SU-DHL-6 (cell line): Measurements from ENCODE around the gene DRC7.

Experiments used
- H2AFZ ChIP-seq: fragments of 200-600 bp; sonication (generic); 2 replicates; pipeline ENCODE4 v1.6.1; 2014; ENCODE audit warnings: low read depth, mild to moderate bottlenecking, moderate library complexity, mixed read lengths, antibody characterized with exemption, low read length; ENCODE audit not compliant: severe bottlenecking
- H3F3A ChIP-seq: fragments of 200-600 bp; shearing (Covaris generic); 2 replicates; pipeline ENCODE4 v1.6.0; 2016; ENCODE audit warnings: antibody characterized with exemption, mild to moderate bottlenecking; ENCODE audit not compliant: insufficient read depth
- H3K27ac ChIP-seq: fragments of 200-600 bp; sonication (generic); 2 replicates; pipeline ENCODE4 v1.5.1; 2016; ENCODE audit warnings: low read depth, mild to moderate bottlenecking, low read length, moderate library complexity, mixed read lengths
- H3K27me3 ChIP-seq: fragments of 200-600 bp; sonication (generic), shearing (Covaris generic); 2 replicates; pipeline ENCODE4 v1.6.0; 2014; ENCODE audit warnings: mild to moderate bottlenecking, low read length
- H3K36me3 ChIP-seq: fragments of 200-600 bp; sonication (generic); 2 replicates; pipeline ENCODE4 v1.6.1; 2014; ENCODE audit warnings: mild to moderate bottlenecking, low read length, mixed read lengths
- H3K4me2 ChIP-seq: fragments of 300-600, 200-600 bp; shearing (Covaris generic), sonication (generic); 2 replicates; pipeline ENCODE4 v1.6.0; 2014; ENCODE audit warnings: low read length, low read depth, mild to moderate bottlenecking; ENCODE audit not compliant: poor library complexity, severe bottlenecking
- H3K4me3 ChIP-seq: fragments of 200-600 bp; sonication (generic); 2 replicates; pipeline ENCODE4 v1.5.1; 2014; ENCODE audit warnings: antibody characterized with exemption, low read length, mild to moderate bottlenecking, mixed read lengths; ENCODE audit not compliant: insufficient read depth, poor library complexity, severe bottlenecking
- H3K79me2 ChIP-seq: fragments of 200-600 bp; sonication (generic); 2 replicates; pipeline ENCODE4 v1.6.1; 2014; ENCODE audit warnings: mild to moderate bottlenecking, low read length, moderate library complexity; ENCODE audit not compliant: insufficient read depth
- H3K9ac ChIP-seq: fragments of 200-600 bp; sonication (generic); 2 replicates; pipeline ENCODE4 v1.7.0; 2014; ENCODE audit warnings: mild to moderate bottlenecking, low read length
- H3K9me2 ChIP-seq: fragments of 200-600 bp; sonication (generic); replicated peaks from 2 replicates; pipeline ENCODE4 v1.6.1; 2014; ENCODE audit warnings: low read length; ENCODE audit not compliant: insufficient read depth
- H3K9me3 ChIP-seq: fragments of 200-600 bp; sonication (generic); 2 replicates; pipeline ENCODE4 v1.6.1; 2014; ENCODE audit warnings: low read length, mixed read lengths; ENCODE audit not compliant: insufficient read depth
- H4K20me1 ChIP-seq: fragments of 200-600 bp; sonication (generic); 2 replicates; pipeline ENCODE4 v1.6.1; 2014; ENCODE audit warnings: low read depth, mild to moderate bottlenecking, antibody characterized with exemption, low read length, moderate library complexity, mixed read lengths
- CTCF ChIP-seq: fragments of 200-600 bp; sonication (generic); IDR thresholded peaks from one replicate; pipeline ENCODE4 v1.5.1; 2017; ENCODE audit warnings: antibody characterized with exemption, mild to moderate bottlenecking, low read length, moderate library complexity; ENCODE audit not compliant: insufficient read depth, poor library complexity, severe bottlenecking
- EZH2phosphoT487 ChIP-seq: fragments of 200-600 bp; sonication (generic), shearing (Covaris generic); conservative IDR thresholded peaks from 2 replicates; pipeline ENCODE4 v1.6.1; 2018; ENCODE audit warnings: mild to moderate bottlenecking, antibody characterized with exemption, low read length, moderate library complexity, mixed read lengths

The DRC7 gene

GRCh38 chr16:57754354-57755060 is 59.9 kb downstream of the DRC7 start:
- Histone ChIP-seq H3K4me2 (no peak overlapping the region), H3K79me2 (no peaks in the 10 kb centered on the region), H3K27ac (no peak overlapping the region), H3K36me3 (no peaks in the 10 kb centered on the region), H4K20me1 (no peaks in the 10 kb centered on the region), H3K9ac (no peak overlapping the region), H3K9me3 (no peaks in the 10 kb centered on the region), H3F3A (no peaks in the 10 kb centered on the region), H3K9me2 (no peaks in the 10 kb centered on the region), H3K4me3 (no peak overlapping the region), H3K27me3 (no peaks in the 10 kb centered on the region), H2AFZ (no peak overlapping the region)
- no peak for TF ChIP-seq CTCF
- no peak for TF ChIP-seq EZH2phosphoT487

GRCh38 chr16:57755061-57755684 is 60.6 kb downstream of the DRC7 start:
- Histone ChIP-seq H3K79me2 (no peaks in the 10 kb centered on the region), H3K9ac (no peak overlapping the region), H3K4me2 (no peak overlapping the region), H3F3A (no peaks in the 10 kb centered on the region), H3K36me3 (no peaks in the 10 kb centered on the region), H4K20me1 (no peaks in the 10 kb centered on the region), H3K4me3 (no peak overlapping the region), H3K9me2 (no peaks in the 10 kb centered on the region), H3K9me3 (no peaks in the 10 kb centered on the region), H3K27ac (no peak overlapping the region), H2AFZ (no peak overlapping the region), H3K27me3 (no peaks in the 10 kb centered on the region)
- no peak for TF ChIP-seq CTCF
- TF ChIP-seq EZH2phosphoT487, result no peak

- Histone ChIP-seq H3K4me2 (no peak overlapping the region), H3K9me2 (no peaks in the 10 kb centered on the region), H2AFZ (no peak overlapping the region), H3K79me2 (no peaks in the 10 kb centered on the region), H3K27ac (no peak overlapping the region), H3K27me3 (no peaks in the 10 kb centered on the region), H3K9ac (no peak overlapping the region), H3K36me3 (no peaks in the 10 kb centered on the region), H3K9me3 (no peaks in the 10 kb centered on the region), H4K20me1 (no peaks in the 10 kb centered on the region), H3K4me3 (no peak overlapping the region), H3F3A (no peaks in the 10 kb centered on the region)
- TF ChIP-seq CTCF, result no peak
- no peak for TF ChIP-seq EZH2phosphoT487
Measured at GRCh38 chr16:57755726-57756423, 61.3 kb downstream of the DRC7 start.
